HG03135 (cell line): Measurements from ENCODE around the gene REP15.
"Not testable (repeated sequence)": the region's sequence is repeated elsewhere in the genome, so short reads cannot be mapped to it uniquely, and the experiment has no call there.

ENCODE experiments used
- ATAC-seq: cut with Tn5 transposase; IDR thresholded peaks from one replicate; pipeline ENCODE4 v1.9.1; 2021; ENCODE audit warnings: mild to moderate bottlenecking, moderate library complexity; ENCODE audit not compliant: unreplicated experiment

REP15 gene, protein sequence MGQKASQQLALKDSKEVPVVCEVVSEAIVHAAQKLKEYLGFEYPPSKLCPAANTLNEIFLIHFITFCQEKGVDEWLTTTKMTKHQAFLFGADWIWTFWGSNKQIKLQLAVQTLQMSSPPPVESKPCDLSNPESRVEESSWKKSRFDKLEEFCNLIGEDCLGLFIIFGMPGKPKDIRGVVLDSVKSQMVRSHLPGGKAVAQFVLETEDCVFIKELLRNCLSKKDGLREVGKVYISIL

DNA sequence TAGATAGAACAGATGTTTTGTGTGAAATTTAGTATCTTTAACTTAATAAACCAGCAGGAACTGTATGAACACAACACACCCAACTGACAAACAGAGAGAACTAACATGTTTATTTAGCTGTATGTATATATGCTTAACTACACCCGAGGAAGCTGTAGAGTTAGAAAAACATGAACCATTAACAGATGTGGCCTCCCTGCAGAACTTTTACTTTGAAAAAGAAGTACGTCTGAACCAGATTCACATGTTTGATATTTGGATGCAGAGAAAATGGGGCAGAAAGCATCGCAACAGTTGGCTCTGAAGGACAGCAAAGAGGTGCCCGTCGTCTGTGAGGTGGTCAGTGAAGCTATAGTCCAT lies at the start of gene REP15:
Gene REP15, plus strand, starts transcription at position 155 of the 360 bp plus-strand sequence. Its CDS starts 116 bp downstream, at position 271.
- ATAC-seq: no peak

DNA sequence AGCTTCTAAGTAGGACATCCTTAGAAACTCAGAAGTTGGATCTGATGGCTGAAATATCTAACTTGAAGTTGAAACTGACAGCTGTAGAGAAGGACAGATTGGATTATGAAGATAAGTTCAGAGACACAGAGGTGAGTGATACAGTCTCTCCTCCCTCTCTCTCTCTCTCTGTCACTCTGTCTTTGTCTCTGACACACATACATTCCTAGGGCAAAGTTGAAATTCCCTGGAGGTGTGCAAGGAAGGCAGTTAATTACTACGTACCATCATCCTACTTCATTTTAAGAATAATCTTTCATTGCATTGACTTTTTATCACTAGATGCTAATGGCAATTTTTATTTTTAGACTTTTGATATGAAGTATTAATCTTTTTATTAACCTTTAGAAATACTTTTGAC lies 46.2 kb upstream of the REP15 start:
- no peak for ATAC-seq

DNA sequence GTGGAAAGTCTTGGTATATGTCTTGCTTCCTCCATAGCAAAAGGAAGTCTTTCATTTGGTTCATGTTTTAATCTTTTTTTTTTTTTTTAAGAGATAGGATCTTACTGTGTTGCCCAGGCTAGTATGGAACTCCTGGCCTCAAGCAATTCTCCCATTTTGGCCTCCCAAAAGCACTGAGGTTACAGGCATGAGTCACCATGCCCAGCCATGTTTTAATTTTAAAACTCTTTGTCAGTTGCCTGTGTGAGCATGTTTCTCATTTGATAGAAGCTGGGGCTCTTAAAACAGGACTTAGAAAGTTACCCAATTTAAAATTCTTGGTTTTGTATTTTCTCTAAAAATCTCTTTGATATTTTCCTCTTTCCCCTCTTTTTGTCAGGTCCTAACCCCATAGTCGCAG lies 45.0 kb upstream of the REP15 start:
- no peak for ATAC-seq

DNA sequence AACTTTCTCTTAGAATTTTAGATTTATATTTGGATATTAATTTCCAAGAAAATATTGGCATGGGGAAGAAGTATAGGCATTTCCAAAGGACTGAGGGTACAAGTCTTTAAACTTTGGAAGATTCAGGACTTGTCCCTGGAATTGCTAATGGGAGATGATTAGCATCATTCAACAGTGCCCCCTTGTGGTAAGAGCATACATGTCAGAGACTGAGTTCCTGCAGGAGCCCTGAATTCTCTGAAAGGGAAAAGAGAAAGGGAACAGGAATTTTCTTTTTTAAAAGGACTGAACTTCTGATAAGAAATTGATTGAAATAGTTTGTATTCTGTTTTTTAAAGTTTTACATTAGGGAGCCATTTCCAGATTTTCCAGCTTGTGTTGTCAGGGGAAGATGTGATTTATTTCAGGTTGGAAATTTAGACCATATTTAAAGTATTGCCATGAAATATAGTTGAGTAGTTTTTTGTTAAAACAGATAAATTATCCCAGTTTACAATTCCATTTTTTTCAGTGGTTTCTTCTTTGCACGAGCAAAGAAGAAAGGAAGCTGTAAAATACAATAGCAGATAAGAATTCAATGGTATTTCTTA lies 44.0 kb upstream of the REP15 start:
- no peak for ATAC-seq

DNA sequence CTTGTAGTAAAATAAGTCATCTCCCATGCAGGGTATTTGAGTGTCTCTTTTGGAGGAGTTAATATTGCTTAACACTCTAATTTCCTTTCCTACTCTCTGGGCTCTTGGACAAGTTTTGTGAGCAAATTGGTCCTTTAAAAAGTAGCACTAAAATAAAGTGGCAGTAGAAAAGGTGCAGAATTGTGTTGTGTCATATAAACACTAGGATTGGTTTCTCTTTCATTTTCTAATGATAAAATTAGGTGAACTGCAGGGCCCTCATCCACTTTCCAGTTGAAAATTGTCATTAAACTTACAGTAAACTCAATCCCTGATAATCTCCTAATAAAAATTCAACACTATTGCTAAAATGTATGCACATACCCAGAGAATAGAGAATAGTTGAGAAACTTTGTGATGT lies 42.6 kb upstream of the REP15 start:
- no peak for ATAC-seq

DNA sequence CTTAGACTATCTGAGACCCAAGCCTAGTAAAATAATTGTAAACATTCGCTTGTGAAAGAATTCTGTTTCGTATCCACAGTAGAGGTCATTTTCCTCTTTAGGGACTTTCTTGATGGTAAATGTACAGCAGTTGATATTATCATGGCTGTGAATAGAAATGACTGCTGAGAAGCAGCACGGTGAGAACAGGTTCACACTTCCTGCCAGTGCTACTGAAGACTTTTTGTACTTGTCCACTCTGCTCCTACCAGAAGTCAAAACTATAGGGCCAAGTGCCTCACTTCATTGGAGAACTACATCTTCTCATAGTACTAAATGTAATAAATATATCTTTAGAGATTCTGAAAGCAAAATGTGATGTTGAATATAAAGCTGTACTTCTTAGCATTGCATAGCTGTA lies 40.8 kb upstream of the REP15 start:
- ATAC-seq: not testable (repeated sequence)

DNA sequence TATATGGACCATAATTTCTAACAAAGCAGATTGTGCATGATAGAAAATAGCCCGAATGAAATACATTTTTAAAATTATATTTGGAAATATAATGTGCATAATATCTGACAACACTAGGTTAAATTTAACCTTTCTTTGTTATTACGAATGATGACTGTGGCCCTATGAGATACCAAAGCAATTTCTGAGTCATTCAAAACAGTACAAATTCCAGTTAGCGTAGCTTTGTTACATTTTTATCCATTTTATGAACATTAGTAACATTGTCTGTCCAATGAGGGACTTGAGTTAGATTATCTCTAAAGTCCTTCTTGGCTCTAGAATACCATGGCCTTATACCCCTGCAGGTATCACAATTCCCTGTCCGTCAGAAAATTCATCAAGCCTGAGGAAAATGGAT lies 39.0 kb upstream of the REP15 start:
- no peak for ATAC-seq

DNA sequence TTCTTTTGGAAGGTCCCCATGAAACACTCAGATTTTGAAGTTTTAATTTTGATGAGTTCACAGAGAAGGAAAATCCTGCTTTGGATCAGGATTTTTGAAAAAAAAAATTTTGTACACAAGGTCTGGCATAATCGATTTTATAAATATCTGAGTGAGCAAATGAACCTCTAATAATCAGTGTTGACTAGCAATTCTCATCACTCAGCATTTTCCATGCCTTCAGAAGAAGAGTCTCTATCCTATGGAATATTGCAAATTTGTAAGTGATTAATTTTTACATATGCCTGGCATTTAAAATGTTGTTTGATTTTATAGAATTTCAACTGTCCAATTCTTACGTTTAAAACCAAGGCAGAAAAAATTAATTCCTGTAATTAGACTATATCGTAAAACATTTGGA lies 30.5 kb upstream of the REP15 start:
- ATAC-seq: no peak

DNA sequence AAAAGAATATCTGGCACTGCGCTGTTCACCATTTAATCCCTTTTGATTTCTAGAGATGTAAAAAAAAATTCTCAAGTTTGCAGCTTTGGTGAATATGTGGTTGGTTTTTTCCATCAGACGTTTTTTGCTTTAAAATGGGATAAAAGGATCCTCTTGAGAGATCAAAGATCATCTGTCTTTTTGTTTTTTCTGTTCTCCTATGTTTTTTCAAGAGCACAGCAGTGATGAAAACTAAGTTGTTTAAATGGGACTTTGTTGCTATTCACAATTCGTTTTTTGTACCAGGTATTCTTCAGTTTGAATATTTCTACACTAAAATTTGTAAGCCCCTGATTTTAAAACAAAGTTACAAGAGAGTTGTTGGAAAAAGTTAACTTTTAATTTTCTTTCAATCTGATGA lies 29.7 kb upstream of the REP15 start:
- ATAC-seq: no peak

DNA sequence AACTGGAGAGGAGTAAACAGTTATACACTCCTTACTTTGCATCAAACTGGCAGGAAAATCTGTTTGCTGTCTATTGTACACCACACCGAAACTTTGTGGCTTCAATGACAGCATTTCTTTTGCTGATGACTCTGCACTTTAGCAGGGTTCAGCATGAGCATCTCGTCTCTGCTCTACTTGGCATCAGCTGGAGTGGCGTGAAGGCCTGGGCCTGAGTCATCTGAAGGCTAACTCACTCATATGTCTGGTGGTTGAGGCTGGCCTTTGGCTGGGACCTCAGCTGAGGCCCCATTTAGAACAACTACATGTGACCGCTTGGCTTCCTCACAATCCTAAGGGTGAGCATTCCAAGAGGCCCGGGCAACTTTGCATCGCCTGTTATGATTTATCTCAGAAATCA lies 28.7 kb upstream of the REP15 start:
- no peak for ATAC-seq

DNA sequence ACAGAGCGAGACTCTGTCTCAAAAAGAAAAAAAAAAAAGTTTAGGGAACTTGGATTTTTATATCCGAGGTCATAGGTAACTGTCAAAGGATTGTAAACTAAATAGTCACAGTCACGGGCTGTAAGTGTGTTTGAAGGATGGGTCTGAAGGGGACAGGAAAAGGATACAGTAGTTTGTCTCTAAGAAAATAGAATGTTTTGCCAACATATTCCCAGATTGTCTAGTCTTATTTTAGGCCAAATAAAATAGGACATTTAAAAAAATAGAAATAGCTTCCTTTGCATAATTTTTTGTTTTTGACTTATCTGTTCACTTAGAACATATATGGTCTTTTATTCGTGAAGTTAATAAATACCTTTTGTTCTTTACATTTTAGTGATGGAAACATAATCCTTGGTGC lies 24.2 kb upstream of the REP15 start:
- no peak for ATAC-seq

DNA sequence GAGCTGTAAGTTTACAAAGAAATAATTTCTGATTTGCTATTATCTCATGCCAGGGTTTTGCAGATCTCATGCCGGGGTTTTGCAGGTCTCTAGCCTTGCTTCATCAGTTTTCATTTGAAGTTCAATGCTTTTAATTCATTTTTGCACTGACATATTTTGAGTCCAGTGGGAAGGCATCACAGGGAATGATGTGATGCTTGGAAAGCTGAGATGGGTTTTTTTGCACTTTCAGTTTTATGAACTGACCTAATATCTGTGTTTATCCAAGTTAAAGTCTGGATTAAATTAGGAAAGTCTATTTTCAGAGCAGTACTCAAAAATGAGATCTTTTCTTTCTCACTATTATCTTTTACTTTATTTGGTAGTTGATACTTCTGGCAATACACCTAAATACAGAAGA lies 23.6 kb upstream of the REP15 start:
- no peak for ATAC-seq

DNA sequence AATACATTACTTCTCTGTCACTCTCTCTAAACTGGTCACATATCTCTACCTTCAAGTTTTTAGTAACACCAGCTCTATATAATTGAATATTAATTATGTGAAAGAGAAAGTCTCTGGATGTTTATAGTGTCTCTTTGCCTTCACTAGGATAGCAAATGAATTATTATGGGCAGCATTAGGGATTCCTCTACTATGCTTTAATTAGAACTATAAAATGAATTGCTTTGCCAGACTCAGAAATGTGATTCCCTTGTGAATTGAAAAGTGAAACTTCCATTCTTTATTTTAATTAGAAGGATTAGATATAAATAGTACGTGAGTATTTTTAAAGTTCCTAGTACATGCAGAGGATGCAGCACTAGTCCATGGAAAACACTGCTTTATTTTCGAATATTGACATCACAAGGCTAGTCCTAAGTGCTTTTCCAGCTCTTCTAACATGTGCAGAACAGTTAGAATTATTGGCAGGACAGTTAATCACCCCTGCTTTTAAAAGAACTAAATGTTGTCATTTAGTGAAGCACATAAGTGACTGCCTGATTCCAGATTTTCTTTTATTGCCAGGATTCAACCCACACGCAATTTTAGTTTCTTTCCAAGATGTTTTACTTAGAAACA lies 23.0 kb upstream of the REP15 start:
- no peak for ATAC-seq

DNA sequence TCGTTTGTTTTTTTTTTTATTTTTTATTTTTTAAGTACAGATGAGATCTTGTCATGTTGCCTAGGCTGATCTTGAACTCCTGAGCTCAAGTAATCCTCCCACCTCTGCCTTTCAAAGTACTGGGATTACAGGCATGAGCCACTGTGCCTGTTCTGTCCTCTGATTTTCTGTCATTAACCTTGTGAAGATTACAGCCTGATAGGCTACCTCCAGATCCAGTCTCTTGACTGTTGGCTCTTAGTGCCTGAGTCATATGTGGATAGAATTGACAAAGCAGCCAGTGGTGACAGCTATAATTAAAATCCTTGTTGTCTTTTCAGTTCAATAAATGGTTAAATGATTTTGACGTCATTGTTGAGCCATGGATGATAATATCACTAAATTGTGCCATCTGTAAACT lies 21.3 kb upstream of the REP15 start:
- no peak for ATAC-seq

DNA sequence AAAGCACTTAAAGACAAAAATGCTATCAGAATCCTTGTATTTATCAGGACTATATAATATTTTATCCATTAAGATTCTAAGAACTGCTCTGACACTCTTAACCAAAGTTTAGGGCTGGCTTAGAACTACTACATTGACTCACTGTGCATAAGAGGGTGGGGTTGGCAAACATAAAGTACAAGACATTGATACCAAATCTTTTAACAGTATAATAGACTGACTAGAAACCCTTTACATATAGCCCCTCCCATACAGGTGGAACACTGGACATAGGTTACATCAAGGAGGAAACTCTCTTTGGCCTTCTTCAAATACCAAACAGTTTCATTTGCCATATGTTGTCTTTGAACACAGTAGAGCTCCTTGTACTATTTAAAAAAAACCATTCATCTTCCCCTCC lies 15.6 kb upstream of the REP15 start:
- no peak for ATAC-seq

DNA sequence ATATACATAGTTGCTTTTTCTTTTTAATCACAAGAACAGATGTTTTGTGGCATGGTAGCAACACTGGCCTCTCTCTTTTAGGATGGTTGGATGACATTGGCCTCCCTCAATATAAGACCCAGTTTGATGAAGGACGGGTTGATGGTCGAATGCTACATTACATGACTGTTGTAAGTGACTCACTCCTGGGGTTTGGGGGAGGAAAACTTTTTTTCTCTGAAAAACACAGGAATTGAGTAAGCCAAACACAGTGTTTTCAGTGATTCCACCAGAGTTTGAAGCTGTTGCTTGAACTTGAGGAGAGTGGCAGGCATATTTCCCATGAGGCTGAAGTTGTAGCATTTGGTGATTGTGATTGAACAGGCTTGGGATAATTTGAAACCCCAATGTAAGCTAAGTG lies 13.7 kb upstream of the REP15 start:
- ATAC-seq: no peak

DNA sequence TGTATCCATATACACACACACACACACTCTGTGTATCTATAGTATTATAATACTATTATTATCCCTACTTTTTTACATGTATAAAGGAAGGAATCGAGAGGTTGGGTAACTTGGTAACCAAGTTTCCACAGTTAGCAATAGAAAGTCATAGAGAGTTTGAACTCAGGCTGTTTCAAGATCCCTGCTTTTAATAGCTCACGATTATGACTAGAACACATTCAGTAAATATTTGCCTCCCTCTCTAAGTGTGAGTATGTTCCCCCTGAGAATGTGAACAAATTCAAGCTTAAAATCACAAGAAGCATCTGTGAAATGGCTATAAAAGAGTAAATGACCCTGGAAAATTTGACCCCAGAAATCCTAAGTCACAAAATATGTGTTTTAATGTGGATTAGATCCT lies 11.0 kb upstream of the REP15 start:
- no peak for ATAC-seq

DNA sequence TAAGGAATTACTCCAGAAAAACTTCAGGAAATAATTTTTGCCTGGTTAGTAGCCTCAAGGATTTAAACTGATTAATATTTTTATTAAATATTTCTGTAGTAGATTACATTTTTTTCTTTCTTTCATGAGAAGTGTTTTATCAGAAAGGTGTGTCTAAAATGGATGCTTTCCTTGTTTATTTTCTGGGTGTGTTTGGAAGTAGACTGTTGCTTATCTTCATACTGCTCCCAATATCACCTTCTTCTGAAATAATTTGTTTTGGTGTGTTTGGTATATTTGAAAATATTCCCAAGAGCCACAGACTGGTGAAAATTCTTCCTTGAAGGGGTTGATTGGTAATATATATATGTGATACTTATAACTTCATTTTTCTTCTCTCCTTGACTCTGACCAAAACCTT lies 10.1 kb upstream of the REP15 start:
- ATAC-seq: no peak

DNA sequence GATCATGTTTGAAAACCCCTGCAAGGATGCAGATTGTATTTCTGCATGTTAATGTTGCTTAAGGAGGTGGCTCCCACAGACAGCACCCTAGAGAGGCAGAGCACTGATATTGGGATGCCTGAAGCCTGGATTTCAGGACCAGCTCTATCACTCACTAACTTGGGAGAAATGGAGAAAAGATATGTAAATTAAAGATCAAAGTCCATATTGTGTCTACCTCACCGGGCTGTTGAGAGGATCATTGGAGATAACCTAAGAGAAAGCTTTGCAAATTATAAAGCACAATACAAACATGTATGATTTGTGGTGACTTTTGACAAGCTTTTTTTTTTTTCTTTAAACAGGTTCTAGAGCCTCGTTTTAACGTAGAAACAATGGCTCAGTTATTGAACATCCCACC lies 7.6 kb upstream of the REP15 start:
- no peak for ATAC-seq

DNA sequence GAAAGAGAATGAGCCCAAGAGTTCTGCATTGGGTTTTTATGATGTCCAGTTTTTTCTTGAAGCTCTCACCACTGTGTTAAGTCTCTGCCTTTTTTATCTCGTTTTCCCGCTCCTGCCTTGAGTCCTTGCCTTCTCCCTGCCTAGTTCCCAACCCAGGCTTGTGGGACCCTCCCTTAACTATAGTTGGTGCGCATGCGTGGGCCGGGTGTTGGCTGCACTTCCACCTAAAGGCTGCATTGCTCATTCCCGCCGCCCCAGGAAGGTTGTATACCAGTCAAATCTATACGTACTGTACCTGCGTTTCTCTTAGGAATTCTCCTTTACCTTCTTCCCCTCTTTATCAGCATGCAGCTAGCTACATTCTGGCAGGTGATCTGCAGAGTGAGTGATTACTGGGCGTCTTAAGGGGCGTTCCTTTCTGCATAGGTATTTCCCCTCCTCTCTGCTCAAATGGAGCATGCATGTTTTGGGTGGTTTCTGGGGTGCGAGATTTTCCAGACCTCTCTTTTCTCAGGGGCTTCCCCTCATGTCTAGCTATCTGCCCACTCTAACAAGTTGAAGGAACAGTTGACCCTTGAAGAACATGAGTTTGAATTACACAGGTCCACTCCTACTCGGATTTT lies 6.6 kb upstream of the REP15 start:
- no peak for ATAC-seq

DNA sequence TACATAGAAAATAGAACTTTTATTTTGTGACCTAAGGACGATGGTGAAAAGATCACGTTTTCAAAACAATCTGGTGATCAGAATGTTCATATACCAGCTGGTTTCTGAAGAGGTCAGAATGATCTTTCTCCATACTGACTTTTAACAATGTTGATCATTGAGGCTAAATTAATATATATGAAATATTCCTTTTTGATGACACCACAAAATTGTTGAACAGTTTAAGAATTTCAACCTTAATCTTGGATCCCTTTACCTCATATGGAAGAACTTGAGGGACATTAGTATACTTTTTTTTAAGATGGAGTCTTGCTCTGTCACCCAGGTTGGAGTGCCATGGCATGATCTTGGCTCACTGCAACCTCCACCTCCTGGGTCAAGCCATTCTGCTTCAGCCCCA lies 2.8 kb upstream of the REP15 start:
- no peak for ATAC-seq

DNA sequence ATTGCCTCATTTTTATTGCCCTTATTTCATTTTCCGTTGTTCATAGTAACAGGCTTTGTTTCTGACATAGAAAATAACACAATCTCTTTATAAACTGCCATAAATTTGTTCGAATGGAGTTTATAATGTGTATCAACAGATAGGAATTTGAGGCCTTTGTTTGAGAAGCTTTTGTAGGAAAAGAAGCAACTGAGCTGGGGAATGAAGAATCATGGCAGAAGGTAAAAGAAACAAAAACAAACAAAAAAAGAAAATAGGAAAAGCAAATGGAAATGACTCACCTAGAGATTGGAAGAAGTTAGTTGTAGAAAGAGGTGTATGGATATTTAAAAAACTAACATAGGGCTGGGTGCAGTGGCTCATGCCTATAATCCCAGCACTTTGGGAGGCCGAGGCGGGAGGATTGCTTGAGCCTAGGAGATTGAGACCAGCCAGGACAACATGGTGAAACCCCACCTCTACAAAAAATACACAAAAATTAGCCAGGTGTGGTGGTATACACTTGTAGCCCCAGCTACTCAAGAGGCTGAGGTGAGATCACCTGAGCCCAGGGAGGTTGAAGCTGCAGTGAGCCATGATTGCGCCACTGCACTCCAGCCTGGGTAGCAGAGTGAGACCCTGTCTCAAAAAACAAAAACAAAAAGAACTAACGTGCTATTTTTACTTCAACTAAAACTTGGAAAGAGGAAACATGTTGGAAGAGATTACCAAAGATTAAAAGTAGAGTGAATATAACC lies 523 bp upstream of the REP15 start:
- no peak for ATAC-seq
